Measurements from ENCODE around the gene RNASEL. TPM values are rescaled to one million over a fixed set of nuclear protein-coding genes. Genes with fewer than 3 reads are reported as not detected.
A peak's percentile ranks its signal among the peaks of the same experiment; 100 is the strongest.

The RNASEL gene
- total and polyA plus RNA-seq, 5 donors from 2014 or later = 6.2 to 10.5 (median 9.1) TPM

- peaks cover under 1% of the 10 kb centered on the region for H3K27me3 Mint-ChIP-seq
- Histone ChIP-seq H3K9me3 (ENCODE audit: control insufficient read depth in 2 of 2, low read length in 2 of 2) (no peaks in the 10 kb centered on the region), H3K4me3 (ENCODE audit: low read depth, low read length) (peak overlapping the region; percentile 51), H3K27ac (ENCODE audit: insufficient read depth, low read length, poor library complexity, severe bottlenecking) (peak overlapping the region; percentile 64), H3K36me3 (ENCODE audit: control insufficient read depth, insufficient read depth, low read length) (no peaks in the 10 kb centered on the region), H3K4me1 (ENCODE audit: control insufficient read depth, insufficient read depth, low read length, poor library complexity, severe bottlenecking) (peaks cover 36% of the 10 kb centered on the region), H3K27me3 (ENCODE audit: control insufficient read depth, insufficient read depth, low read length) (no peaks in the 10 kb centered on the region)
- peak overlapping the region in 1 of 3 donors; percentile 87 for H3K27ac Mint-ChIP-seq
- peaks cover 0 to 8% (median 4%) of the 10 kb centered on the region in 4 donors for H3K4me1 Mint-ChIP-seq
- peaks cover 4% of the 10 kb centered on the region for H3K36me3 Mint-ChIP-seq
- DNase-seq (peak in 2 of 3 donors; percentile 19 to 83), ATAC-seq (ENCODE audit: low read depth in 2 of 2) (peak in 1 of 2 donors; percentile 20)
- H3K9me3 Mint-ChIP-seq = no peaks in the 10 kb centered on the region
- H3K4me3 Mint-ChIP-seq = peak overlapping the region in 2 of 4 donors; percentile 84 to 90
Measured at GRCh38 chr1:182602935-182603645, 14.0 kb upstream of the RNASEL start.

GRCh38 chr1:182601913-182602312, 12.9 kb upstream of the RNASEL start:
- Histone ChIP-seq H3K36me3 (ENCODE audit: control insufficient read depth, insufficient read depth, low read length) (no peaks in the 10 kb centered on the region), H3K27me3 (ENCODE audit: control insufficient read depth, insufficient read depth, low read length) (no peaks in the 10 kb centered on the region), H3K4me1 (ENCODE audit: control insufficient read depth, insufficient read depth, low read length, poor library complexity, severe bottlenecking) (peaks cover 36% of the 10 kb centered on the region), H3K4me3 (ENCODE audit: low read depth, low read length) (no peak overlapping the region), H3K27ac (ENCODE audit: insufficient read depth, low read length, poor library complexity, severe bottlenecking) (peak overlapping the region; percentile 64), H3K9me3 (ENCODE audit: control insufficient read depth in 2 of 2, low read length in 2 of 2) (no peaks in the 10 kb centered on the region)
- Mint-ChIP-seq H3K27ac (no peak overlapping the region), H3K36me3 (peaks cover 4% of the 10 kb centered on the region), H3K9me3 (no peaks in the 10 kb centered on the region), H3K27me3 (no peaks in the 10 kb centered on the region), H3K4me1 (peaks cover 0 to 8% (median 4%) of the 10 kb centered on the region in 4 donors), H3K4me3 (no peak overlapping the region)
- no peak for DNase-seq
- ATAC-seq (ENCODE audit: low read depth in 2 of 2) = no peak

- Histone ChIP-seq H3K4me1 (ENCODE audit: control insufficient read depth, insufficient read depth, low read length, poor library complexity, severe bottlenecking) (peaks cover 36% of the 10 kb centered on the region), H3K4me3 (ENCODE audit: low read depth, low read length) (no peak overlapping the region), H3K27ac (ENCODE audit: insufficient read depth, low read length, poor library complexity, severe bottlenecking) (peak overlapping the region; percentile 64), H3K9me3 (ENCODE audit: control insufficient read depth in 2 of 2, low read length in 2 of 2) (no peaks in the 10 kb centered on the region), H3K36me3 (ENCODE audit: control insufficient read depth, insufficient read depth, low read length) (no peaks in the 10 kb centered on the region), H3K27me3 (ENCODE audit: control insufficient read depth, insufficient read depth, low read length) (no peaks in the 10 kb centered on the region)
- Mint-ChIP-seq H3K36me3 (peaks cover 4% of the 10 kb centered on the region), H3K27ac (no peak overlapping the region), H3K27me3 (no peaks in the 10 kb centered on the region), H3K4me3 (no peak overlapping the region), H3K4me1 (peaks cover 0 to 8% (median 4%) of the 10 kb centered on the region in 4 donors), H3K9me3 (no peaks in the 10 kb centered on the region)
- peak in 1 of 2 donors; percentile 11 for ATAC-seq (ENCODE audit: low read depth in 2 of 2)
- DNase-seq = peak; percentile 64 to 86 (median 79)
Measured at GRCh38 chr1:182601416-182601786, 12.3 kb upstream of the RNASEL start.

- DNase-seq (no peak), ATAC-seq (ENCODE audit: low read depth in 2 of 2) (no peak)
- Mint-ChIP-seq H3K27me3 (no peaks in the 10 kb centered on the region), H3K4me3 (no peak overlapping the region), H3K36me3 (peaks cover 4% of the 10 kb centered on the region), H3K9me3 (no peaks in the 10 kb centered on the region), H3K27ac (no peak overlapping the region), H3K4me1 (peaks cover 0 to 10% (median 4%) of the 10 kb centered on the region in 4 donors)
- Histone ChIP-seq H3K4me1 (ENCODE audit: control insufficient read depth, insufficient read depth, low read length, poor library complexity, severe bottlenecking) (peaks cover 36% of the 10 kb centered on the region), H3K36me3 (ENCODE audit: control insufficient read depth, insufficient read depth, low read length) (no peaks in the 10 kb centered on the region), H3K9me3 (ENCODE audit: control insufficient read depth in 2 of 2, low read length in 2 of 2) (no peaks in the 10 kb centered on the region), H3K4me3 (ENCODE audit: low read depth, low read length) (no peak overlapping the region), H3K27me3 (ENCODE audit: control insufficient read depth, insufficient read depth, low read length) (no peaks in the 10 kb centered on the region), H3K27ac (ENCODE audit: insufficient read depth, low read length, poor library complexity, severe bottlenecking) (no peak overlapping the region)
Measured at GRCh38 chr1:182600745-182601415, 11.8 kb upstream of the RNASEL start.

- no peaks in the 10 kb centered on the region for H3K27me3 ChIP-seq (ENCODE audit: control insufficient read depth, insufficient read depth, low read length)
- Mint-ChIP-seq H3K36me3 (peaks cover 4% of the 10 kb centered on the region), H3K27me3 (no peaks in the 10 kb centered on the region), H3K4me3 (no peak overlapping the region), H3K27ac (peak overlapping the region in 2 of 3 donors; percentile 27 to 66), H3K4me1 (peaks cover 0 to 15% (median 5%) of the 10 kb centered on the region in 4 donors), H3K9me3 (no peaks in the 10 kb centered on the region)
- no peaks in the 10 kb centered on the region for H3K36me3 ChIP-seq (ENCODE audit: control insufficient read depth, insufficient read depth, low read length)
- peaks cover 36% of the 10 kb centered on the region for H3K4me1 ChIP-seq (ENCODE audit: control insufficient read depth, insufficient read depth, low read length, poor library complexity, severe bottlenecking)
- H3K4me3 ChIP-seq (ENCODE audit: low read depth, low read length) = no peak overlapping the region
- no peak for ATAC-seq (ENCODE audit: low read depth in 2 of 2)
- no peak overlapping the region for H3K27ac ChIP-seq (ENCODE audit: insufficient read depth, low read length, poor library complexity, severe bottlenecking)
- no peak for DNase-seq
- no peaks in the 10 kb centered on the region for H3K9me3 ChIP-seq (ENCODE audit: control insufficient read depth in 2 of 2, low read length in 2 of 2)
Measured at GRCh38 chr1:182600036-182600713, 11.1 kb upstream of the RNASEL start.

GRCh38 chr1:182599339-182599738, 10.3 kb upstream of the RNASEL start:
- H3K36me3 ChIP-seq (ENCODE audit: control insufficient read depth, insufficient read depth, low read length) = no peaks in the 10 kb centered on the region
- peaks cover 0 to 15% (median 5%) of the 10 kb centered on the region in 4 donors for H3K4me1 Mint-ChIP-seq
- H3K27ac ChIP-seq (ENCODE audit: insufficient read depth, low read length, poor library complexity, severe bottlenecking) = no peak overlapping the region
- H3K27me3 Mint-ChIP-seq = no peaks in the 10 kb centered on the region
- no peak overlapping the region for H3K4me3 Mint-ChIP-seq
- no peak overlapping the region for H3K27ac Mint-ChIP-seq
- H3K36me3 Mint-ChIP-seq = peaks cover 4% of the 10 kb centered on the region
- no peak overlapping the region for H3K4me3 ChIP-seq (ENCODE audit: low read depth, low read length)
- no peaks in the 10 kb centered on the region for H3K9me3 ChIP-seq (ENCODE audit: control insufficient read depth in 2 of 2, low read length in 2 of 2)
- peaks cover 29% of the 10 kb centered on the region for H3K4me1 ChIP-seq (ENCODE audit: control insufficient read depth, insufficient read depth, low read length, poor library complexity, severe bottlenecking)
- ATAC-seq (ENCODE audit: low read depth in 2 of 2) (no peak), DNase-seq (peak in 1 of 3 donors; percentile 50)
- no peaks in the 10 kb centered on the region for H3K9me3 Mint-ChIP-seq
- no peaks in the 10 kb centered on the region for H3K27me3 ChIP-seq (ENCODE audit: control insufficient read depth, insufficient read depth, low read length)

GRCh38 chr1:182598296-182598695, 9.2 kb upstream of the RNASEL start:
- peaks cover 4% of the 10 kb centered on the region for H3K36me3 Mint-ChIP-seq
- peaks cover 0 to 10% (median 3%) of the 10 kb centered on the region in 4 donors for H3K4me1 Mint-ChIP-seq
- H3K27me3 Mint-ChIP-seq = peaks cover 5% of the 10 kb centered on the region
- ATAC-seq (ENCODE audit: low read depth in 2 of 2) = no peak
- Histone ChIP-seq H3K36me3 (ENCODE audit: control insufficient read depth, insufficient read depth, low read length) (no peaks in the 10 kb centered on the region), H3K27me3 (ENCODE audit: control insufficient read depth, insufficient read depth, low read length) (no peaks in the 10 kb centered on the region), H3K4me3 (ENCODE audit: low read depth, low read length) (no peak overlapping the region), H3K9me3 (ENCODE audit: control insufficient read depth in 2 of 2, low read length in 2 of 2) (no peaks in the 10 kb centered on the region), H3K4me1 (ENCODE audit: control insufficient read depth, insufficient read depth, low read length, poor library complexity, severe bottlenecking) (peaks cover 18% of the 10 kb centered on the region), H3K27ac (ENCODE audit: insufficient read depth, low read length, poor library complexity, severe bottlenecking) (no peak overlapping the region)
- no peak overlapping the region for H3K4me3 Mint-ChIP-seq
- DNase-seq = no peak
- peak overlapping the region in 1 of 3 donors; percentile 47 for H3K27ac Mint-ChIP-seq
- no peaks in the 10 kb centered on the region for H3K9me3 Mint-ChIP-seq
